OCI-LY7 (cell line): Measurements from ENCODE around the gene RARB. TPM values are rescaled to one million over a fixed set of nuclear protein-coding genes. Genes with fewer than 3 reads are reported as not detected.

Experiments used
- BruUV-seq: library from RNA; stranded (reverse); fragments of 400-500 nt; replicated peaks from 2 replicates; lab custom pipeline; 2021; lab: Mats Ljungman, UMichigan
- CTCF ChIA-PET: fragments of 300-600 bp; sonication (Branson Sonifier 250); formaldehyde crosslinking; loops from one replicate; lab custom pipeline; 2022; ENCODE audit warnings: antibody characterized with exemption; ENCODE audit not compliant: unreplicated experiment; lab: Charles Lee
- POLR2A ChIA-PET: fragments of 300-600 bp; sonication (Branson Sonifier 250); formaldehyde crosslinking; loops from one replicate; lab custom pipeline; 2022; ENCODE audit warnings: antibody characterized with exemption; lab: Charles Lee
- DNase-seq: peaks from one replicate; pipeline ENCODE4 v3.0.0-alpha.2; 2015; ENCODE audit warnings: low spot score
- H2AFZ ChIP-seq: fragments of 200-600 bp; sonication (generic), shearing (Covaris generic); 2 replicates; pipeline ENCODE4 v1.6.1; 2014; ENCODE audit warnings: mild to moderate bottlenecking, antibody characterized with exemption, low read length, moderate library complexity
- H3K27ac ChIP-seq: fragments of 200-600 bp; sonication (generic); 2 replicates; pipeline ENCODE4 v1.5.1; 2014; ENCODE audit warnings: mixed run types, low read depth, mild to moderate bottlenecking, moderate library complexity, low read length, inconsistent platforms; ENCODE audit not compliant: poor library complexity, severe bottlenecking
- H3K36me3 ChIP-seq: fragments of 200-600 bp; sonication (generic); 2 replicates; pipeline ENCODE4 v1.6.1; 2014; ENCODE audit warnings: mild to moderate bottlenecking, antibody characterized with exemption, low read length, moderate library complexity, mixed read lengths; ENCODE audit not compliant: insufficient read depth
- H3K4me1 ChIP-seq: fragments of 200-600 bp; sonication (generic); 2 replicates; pipeline ENCODE4 v1.5.1; 2014; ENCODE audit warnings: mild to moderate bottlenecking, low read length; ENCODE audit not compliant: insufficient read depth, poor library complexity, severe bottlenecking
- H3K4me2 ChIP-seq: fragments of 200-600 bp; sonication (generic); 2 replicates; pipeline ENCODE4 v1.6.1; 2014; ENCODE audit warnings: mild to moderate bottlenecking, low read length
- H3K4me3 ChIP-seq: fragments of 200-600 bp; sonication (generic); 2 replicates; pipeline ENCODE4 v1.5.1; 2014; ENCODE audit warnings: mild to moderate bottlenecking, low read depth, low read length; ENCODE audit not compliant: poor library complexity, severe bottlenecking
- H3K79me2 ChIP-seq: fragments of 200-600 bp; sonication (generic); 2 replicates; pipeline ENCODE4 v1.6.1; 2016; ENCODE audit warnings: low read depth, mild to moderate bottlenecking, low read length, moderate library complexity, mixed read lengths; ENCODE audit not compliant: insufficient read depth
- H3K9me2 ChIP-seq: fragments of 200-600 bp; sonication (generic); 2 replicates; pipeline ENCODE4 v1.6.1; 2016; ENCODE audit warnings: mild to moderate bottlenecking, low read length, mixed read lengths; ENCODE audit not compliant: insufficient read depth
- H3K9me3 ChIP-seq: fragments of 200-600 bp; sonication (generic); 2 replicates; pipeline ENCODE4 v1.6.1; 2014; ENCODE audit warnings: mild to moderate bottlenecking, mixed run types, low read length, mixed read lengths
- H4K20me1 ChIP-seq: fragments of 200-600 bp; sonication (generic); 2 replicates; pipeline ENCODE4 v1.6.1; 2014; ENCODE audit warnings: mild to moderate bottlenecking, antibody characterized with exemption, low read length, moderate library complexity, mixed read lengths; ENCODE audit not compliant: insufficient read depth
- EZH2phosphoT487 ChIP-seq: fragments of 200-600 bp; sonication (generic); IDR thresholded peaks from 2 replicates; pipeline ENCODE4 v1.6.1; 2018; ENCODE audit warnings: low read depth, borderline replicate concordance, mild to moderate bottlenecking, mixed run types, antibody characterized with exemption, low read length, moderate library complexity, mixed read lengths
- intact Hi-C: fragments of 100-400 bp; cut with micrococcal nuclease; formaldehyde crosslinking; loops from one replicate; pipeline ENCODE4 v1.10.0; 2022; ENCODE audit not compliant: unreplicated experiment
- total RNA-seq, 2 experiments: library from RNA; depleted of rRNA in 1 of 2; stranded (reverse); fragments of >200 nt in 1 of 2; shearing (Covaris generic) in 1 of 2; gene quantifications; 2 replicates each; pipeline ENCODE4 v1.2.3, GENCODE V29; 2014 to 2022
- TF ChIP-seq, protein P1 (sequence below): fragments of 200-600 bp; sonication (generic); conservative IDR thresholded peaks from 2 replicates; pipeline ENCODE4 v1.5.1; 2014; ENCODE audit warnings: mild to moderate bottlenecking, antibody characterized with exemption, low read length, moderate library complexity, mixed read lengths

The RARB gene
- total RNA-seq, 2 experiments from 2014 or later = not detected

DNA sequence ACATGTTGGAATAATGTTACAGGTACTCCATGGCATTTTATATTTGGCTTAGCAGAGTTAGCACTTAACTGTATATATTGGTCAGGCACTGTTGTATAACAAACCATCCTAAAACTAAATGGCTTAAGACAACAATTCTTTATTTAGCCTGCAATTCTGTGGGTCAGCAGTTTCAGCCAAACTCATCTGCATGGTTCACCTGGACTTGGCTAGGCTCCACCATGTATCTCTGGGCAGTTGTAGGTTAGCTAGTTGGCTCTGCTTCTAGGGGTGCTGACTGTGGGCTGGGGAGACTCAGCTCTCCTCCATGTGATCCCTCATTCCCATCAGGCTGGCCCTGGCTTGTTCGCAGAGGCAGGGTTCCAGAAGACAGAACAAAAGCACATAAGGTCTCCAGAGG is 34.4 kb downstream of the RARB start:
- TF ChIP-seq EZH2phosphoT487 = no peak
- TF ChIP-seq, protein P1, sequence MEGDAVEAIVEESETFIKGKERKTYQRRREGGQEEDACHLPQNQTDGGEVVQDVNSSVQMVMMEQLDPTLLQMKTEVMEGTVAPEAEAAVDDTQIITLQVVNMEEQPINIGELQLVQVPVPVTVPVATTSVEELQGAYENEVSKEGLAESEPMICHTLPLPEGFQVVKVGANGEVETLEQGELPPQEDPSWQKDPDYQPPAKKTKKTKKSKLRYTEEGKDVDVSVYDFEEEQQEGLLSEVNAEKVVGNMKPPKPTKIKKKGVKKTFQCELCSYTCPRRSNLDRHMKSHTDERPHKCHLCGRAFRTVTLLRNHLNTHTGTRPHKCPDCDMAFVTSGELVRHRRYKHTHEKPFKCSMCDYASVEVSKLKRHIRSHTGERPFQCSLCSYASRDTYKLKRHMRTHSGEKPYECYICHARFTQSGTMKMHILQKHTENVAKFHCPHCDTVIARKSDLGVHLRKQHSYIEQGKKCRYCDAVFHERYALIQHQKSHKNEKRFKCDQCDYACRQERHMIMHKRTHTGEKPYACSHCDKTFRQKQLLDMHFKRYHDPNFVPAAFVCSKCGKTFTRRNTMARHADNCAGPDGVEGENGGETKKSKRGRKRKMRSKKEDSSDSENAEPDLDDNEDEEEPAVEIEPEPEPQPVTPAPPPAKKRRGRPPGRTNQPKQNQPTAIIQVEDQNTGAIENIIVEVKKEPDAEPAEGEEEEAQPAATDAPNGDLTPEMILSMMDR = no peak
- Histone ChIP-seq H3K27ac (no peak overlapping the region), H3K4me1 (no peaks in the 10 kb centered on the region), H2AFZ (no peak overlapping the region), H3K9me3 (no peaks in the 10 kb centered on the region), H3K9me2 (no peaks in the 10 kb centered on the region), H3K4me3 (no peak overlapping the region), H3K79me2 (no peaks in the 10 kb centered on the region), H3K36me3 (no peaks in the 10 kb centered on the region), H3K4me2 (no peak overlapping the region), H4K20me1 (no peaks in the 10 kb centered on the region)
- CTCF ChIA-PET = no interaction called here
- BruUV-seq = no TSS peak
- no peak for DNase-seq
- intact Hi-C loops = no loop called here
- POLR2A ChIA-PET = interaction anchor here (0.6 kb wide), 1 partner anchor 9 kb away, joined by 3 read pairs; no protein-coding TSS in a partner anchor

DNA sequence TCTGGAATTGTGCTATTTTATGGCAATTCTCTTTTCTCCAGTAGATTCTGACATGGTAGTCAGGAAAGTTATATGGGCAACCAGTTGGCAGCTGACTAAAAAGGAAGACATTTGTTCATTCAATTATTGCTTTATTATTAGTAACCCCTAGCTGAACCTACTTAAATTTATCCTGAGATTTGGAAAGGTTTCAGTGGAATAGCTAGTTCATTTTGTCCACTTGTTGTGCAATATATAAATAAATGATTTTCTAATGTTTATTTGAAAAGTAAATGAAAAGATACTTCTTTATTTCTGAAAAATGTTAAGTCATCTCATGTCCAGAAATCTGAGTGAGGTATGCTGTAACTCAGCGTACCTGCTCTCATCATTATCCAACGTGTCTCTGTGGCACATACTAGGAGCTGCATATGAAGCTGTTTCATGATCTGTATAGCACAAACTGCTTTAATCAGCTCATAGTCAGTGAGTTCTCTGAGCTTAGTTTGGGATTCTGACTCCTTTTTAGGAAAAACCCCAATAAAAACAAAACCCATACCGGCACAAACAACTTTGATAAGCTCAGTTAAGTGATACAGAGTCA is 35.9 kb downstream of the RARB start:
- Histone ChIP-seq H3K4me2 (no peak overlapping the region), H2AFZ (no peak overlapping the region), H3K4me1 (no peaks in the 10 kb centered on the region), H3K4me3 (no peak overlapping the region), H3K9me2 (no peaks in the 10 kb centered on the region), H3K9me3 (no peaks in the 10 kb centered on the region), H3K27ac (no peak overlapping the region), H3K79me2 (no peaks in the 10 kb centered on the region), H3K36me3 (no peaks in the 10 kb centered on the region), H4K20me1 (no peaks in the 10 kb centered on the region)
- ChIA-PET CTCF (no interaction called here), POLR2A (interaction anchor here (0.8 to 1.1 kb wide), 3 partner anchors 9 to 36 kb away, joined by 3 to 6 read pairs (median 3); no protein-coding TSS in a partner anchor)
- DNase-seq = no peak
- TF ChIP-seq, protein P1 = no peak
- no peak for TF ChIP-seq EZH2phosphoT487
- no TSS peak for BruUV-seq
- intact Hi-C loops = no loop called here

DNA sequence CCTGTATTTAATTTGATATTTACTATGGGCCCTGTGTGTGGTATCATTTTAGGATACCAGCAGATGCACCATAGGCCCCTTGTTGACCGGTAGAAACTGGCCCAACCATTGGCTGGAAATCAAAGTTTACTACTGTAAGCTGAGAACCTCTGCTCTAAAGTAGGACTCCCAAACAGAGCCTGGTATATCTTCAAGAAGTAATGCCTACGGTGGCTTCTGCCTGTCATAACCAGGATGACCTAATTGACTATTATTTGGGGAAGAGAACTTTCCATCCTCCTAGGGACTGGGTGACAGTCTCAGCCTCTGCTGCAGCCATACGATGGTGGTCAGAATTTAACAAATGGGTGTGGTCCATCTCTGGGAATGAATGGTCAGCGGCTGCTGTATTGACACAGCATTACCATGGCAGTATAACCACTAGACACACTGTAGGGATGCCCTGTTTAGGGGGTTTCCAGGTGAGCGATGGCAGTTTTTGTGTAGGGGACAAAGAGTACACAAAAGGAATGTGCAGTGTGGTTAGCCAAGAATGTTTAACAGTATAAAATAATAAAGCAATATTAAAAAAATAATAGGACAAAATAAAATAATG is 37.3 kb downstream of the RARB start:
- no peak for DNase-seq
- intact Hi-C loops = no loop called here
- no peak overlapping the region for H3K27ac ChIP-seq
- H3K9me2 ChIP-seq = no peaks in the 10 kb centered on the region
- TF ChIP-seq EZH2phosphoT487 = no peak
- TF ChIP-seq, protein P1 = no peak
- no TSS peak for BruUV-seq
- no peaks in the 10 kb centered on the region for H4K20me1 ChIP-seq
- H3K4me3 ChIP-seq = no peak overlapping the region
- H3K79me2 ChIP-seq = no peaks in the 10 kb centered on the region
- no peak overlapping the region for H2AFZ ChIP-seq
- no peak overlapping the region for H3K4me2 ChIP-seq
- H3K4me1 ChIP-seq = no peaks in the 10 kb centered on the region
- H3K36me3 ChIP-seq = no peaks in the 10 kb centered on the region
- no peaks in the 10 kb centered on the region for H3K9me3 ChIP-seq
- ChIA-PET POLR2A (interaction anchor here (0.9 kb wide), 1 partner anchor 21 kb away, joined by 3 read pairs; no protein-coding TSS in a partner anchor), CTCF (no interaction called here)
